ENCODE data around the gene NUCB2.

NUCB2 gene

GRCh38 chr11:17275400-17276235 is 921 bp upstream of the NUCB2 start:
- H3K9me3 ChIP-seq (ENCODE audit: low read length) = no peaks in the 10 kb centered on the region
- peaks cover 12% of the 10 kb centered on the region for H3K4me1 ChIP-seq (ENCODE audit: insufficient read depth, low read length)
- peak overlapping the region; percentile 96 for H2AFZ ChIP-seq (ENCODE audit: low read depth, low read length)
- H3K27me3 ChIP-seq (ENCODE audit: insufficient read depth, low read length) = no peaks in the 10 kb centered on the region
- no peaks in the 10 kb centered on the region for H3K36me3 ChIP-seq (ENCODE audit: insufficient read depth, low read length)
- peak overlapping the region; percentile 89 for H3K4me3 ChIP-seq (ENCODE audit: low read length)

GRCh38 chr11:17277024-17277584 is 565 bp downstream of the NUCB2 start:
- Histone ChIP-seq H3K4me1 (ENCODE audit: insufficient read depth, low read length) (peaks cover 12% of the 10 kb centered on the region), H3K4me3 (ENCODE audit: low read length) (peak overlapping the region; percentile 89), H3K27me3 (ENCODE audit: insufficient read depth, low read length) (no peaks in the 10 kb centered on the region), H3K9me3 (ENCODE audit: low read length) (no peaks in the 10 kb centered on the region), H3K36me3 (ENCODE audit: insufficient read depth, low read length) (no peaks in the 10 kb centered on the region), H2AFZ (ENCODE audit: low read depth, low read length) (peak overlapping the region; percentile 96)

GRCh38 chr11:17280494-17281127 is 4.1 kb downstream of the NUCB2 start:
- Histone ChIP-seq H2AFZ (ENCODE audit: low read depth, low read length) (no peak overlapping the region), H3K4me3 (ENCODE audit: low read length) (no peak overlapping the region), H3K27me3 (ENCODE audit: insufficient read depth, low read length) (no peaks in the 10 kb centered on the region), H3K9me3 (ENCODE audit: low read length) (no peaks in the 10 kb centered on the region), H3K4me1 (ENCODE audit: insufficient read depth, low read length) (peaks cover 12% of the 10 kb centered on the region), H3K36me3 (ENCODE audit: insufficient read depth, low read length) (peaks cover 1% of the 10 kb centered on the region)

- no peak overlapping the region for H3K4me3 ChIP-seq (ENCODE audit: low read length)
- H3K36me3 ChIP-seq (ENCODE audit: insufficient read depth, low read length) = peaks cover 9% of the 10 kb centered on the region
- H3K9me3 ChIP-seq (ENCODE audit: low read length) = no peaks in the 10 kb centered on the region
- H3K27me3 ChIP-seq (ENCODE audit: insufficient read depth, low read length) = no peaks in the 10 kb centered on the region
- no peaks in the 10 kb centered on the region for H3K4me1 ChIP-seq (ENCODE audit: insufficient read depth, low read length)
- no peak overlapping the region for H2AFZ ChIP-seq (ENCODE audit: low read depth, low read length)
Observed at GRCh38 chr11:17286332-17286731, 9.8 kb downstream of the NUCB2 start.

GRCh38 chr11:17287058-17287457 is 10.5 kb downstream of the NUCB2 start:
- no peaks in the 10 kb centered on the region for H3K9me3 ChIP-seq (ENCODE audit: low read length)
- H3K27me3 ChIP-seq (ENCODE audit: insufficient read depth, low read length) = no peaks in the 10 kb centered on the region
- no peak overlapping the region for H3K4me3 ChIP-seq (ENCODE audit: low read length)
- no peaks in the 10 kb centered on the region for H3K4me1 ChIP-seq (ENCODE audit: insufficient read depth, low read length)
- no peak overlapping the region for H2AFZ ChIP-seq (ENCODE audit: low read depth, low read length)
- peaks cover 9% of the 10 kb centered on the region for H3K36me3 ChIP-seq (ENCODE audit: insufficient read depth, low read length)

GRCh38 chr11:17291710-17292109 is 15.2 kb downstream of the NUCB2 start:
- Histone ChIP-seq H2AFZ (ENCODE audit: low read depth, low read length) (no peak overlapping the region), H3K36me3 (ENCODE audit: insufficient read depth, low read length) (peaks cover 8% of the 10 kb centered on the region), H3K4me3 (ENCODE audit: low read length) (no peak overlapping the region), H3K4me1 (ENCODE audit: insufficient read depth, low read length) (no peaks in the 10 kb centered on the region), H3K27me3 (ENCODE audit: insufficient read depth, low read length) (no peaks in the 10 kb centered on the region), H3K9me3 (ENCODE audit: low read length) (no peaks in the 10 kb centered on the region)

- peaks cover 6% of the 10 kb centered on the region for H3K36me3 ChIP-seq (ENCODE audit: insufficient read depth, low read length)
- no peak overlapping the region for H2AFZ ChIP-seq (ENCODE audit: low read depth, low read length)
- no peaks in the 10 kb centered on the region for H3K9me3 ChIP-seq (ENCODE audit: low read length)
- no peak overlapping the region for H3K4me3 ChIP-seq (ENCODE audit: low read length)
- H3K27me3 ChIP-seq (ENCODE audit: insufficient read depth, low read length) = no peaks in the 10 kb centered on the region
- no peaks in the 10 kb centered on the region for H3K4me1 ChIP-seq (ENCODE audit: insufficient read depth, low read length)
Observed at GRCh38 chr11:17293311-17293710, 16.8 kb downstream of the NUCB2 start.

- no peak overlapping the region for H2AFZ ChIP-seq (ENCODE audit: low read depth, low read length)
- H3K4me3 ChIP-seq (ENCODE audit: low read length) = no peak overlapping the region
- H3K27me3 ChIP-seq (ENCODE audit: insufficient read depth, low read length) = no peaks in the 10 kb centered on the region
- no peaks in the 10 kb centered on the region for H3K9me3 ChIP-seq (ENCODE audit: low read length)
- H3K36me3 ChIP-seq (ENCODE audit: insufficient read depth, low read length) = peaks cover 10% of the 10 kb centered on the region
- no peaks in the 10 kb centered on the region for H3K4me1 ChIP-seq (ENCODE audit: insufficient read depth, low read length)
Observed at GRCh38 chr11:17294033-17294432, 17.5 kb downstream of the NUCB2 start.

- Histone ChIP-seq H2AFZ (ENCODE audit: low read depth, low read length) (no peak overlapping the region), H3K4me1 (ENCODE audit: insufficient read depth, low read length) (no peaks in the 10 kb centered on the region), H3K4me3 (ENCODE audit: low read length) (no peak overlapping the region), H3K27me3 (ENCODE audit: insufficient read depth, low read length) (no peaks in the 10 kb centered on the region), H3K36me3 (ENCODE audit: insufficient read depth, low read length) (peaks cover 19% of the 10 kb centered on the region), H3K9me3 (ENCODE audit: low read length) (no peaks in the 10 kb centered on the region)
Observed at GRCh38 chr11:17296852-17297559, 20.5 kb downstream of the NUCB2 start.

GRCh38 chr11:17298302-17298701 is 21.8 kb downstream of the NUCB2 start:
- H2AFZ ChIP-seq (ENCODE audit: low read depth, low read length) = no peak overlapping the region
- H3K27me3 ChIP-seq (ENCODE audit: insufficient read depth, low read length) = no peaks in the 10 kb centered on the region
- no peak overlapping the region for H3K4me3 ChIP-seq (ENCODE audit: low read length)
- no peaks in the 10 kb centered on the region for H3K4me1 ChIP-seq (ENCODE audit: insufficient read depth, low read length)
- peaks cover 22% of the 10 kb centered on the region for H3K36me3 ChIP-seq (ENCODE audit: insufficient read depth, low read length)
- no peaks in the 10 kb centered on the region for H3K9me3 ChIP-seq (ENCODE audit: low read length)

GRCh38 chr11:17300372-17300771 is 23.8 kb downstream of the NUCB2 start:
- Histone ChIP-seq H3K9me3 (ENCODE audit: low read length) (no peaks in the 10 kb centered on the region), H3K4me1 (ENCODE audit: insufficient read depth, low read length) (no peaks in the 10 kb centered on the region), H2AFZ (ENCODE audit: low read depth, low read length) (no peak overlapping the region), H3K36me3 (ENCODE audit: insufficient read depth, low read length) (peaks cover 28% of the 10 kb centered on the region), H3K4me3 (ENCODE audit: low read length) (no peak overlapping the region), H3K27me3 (ENCODE audit: insufficient read depth, low read length) (no peaks in the 10 kb centered on the region)

- H2AFZ ChIP-seq (ENCODE audit: low read depth, low read length) = no peak overlapping the region
- H3K27me3 ChIP-seq (ENCODE audit: insufficient read depth, low read length) = no peaks in the 10 kb centered on the region
- peaks cover 24% of the 10 kb centered on the region for H3K36me3 ChIP-seq (ENCODE audit: insufficient read depth, low read length)
- H3K4me3 ChIP-seq (ENCODE audit: low read length) = no peak overlapping the region
- no peaks in the 10 kb centered on the region for H3K4me1 ChIP-seq (ENCODE audit: insufficient read depth, low read length)
- H3K9me3 ChIP-seq (ENCODE audit: low read length) = no peaks in the 10 kb centered on the region
Observed at GRCh38 chr11:17313349-17314231, 37.1 kb downstream of the NUCB2 start.
